H1 (cell line): ENCODE measurements around the gene IGFBP6. TPM values are rescaled to one million over a fixed set of nuclear protein-coding genes. Genes with fewer than 3 reads are reported as not detected.

Source experiments
- CHD1 ChIP-seq: IDR thresholded peaks from 2 replicates; pipeline ENCODE4 v1.6.1; 2012; ENCODE audit warnings: low read depth, low read length, improper control_type of control experiment
- CTBP2 ChIP-seq: IDR thresholded peaks from 2 replicates; pipeline ENCODE4 v1.7.0; 2011; ENCODE audit warnings: borderline replicate concordance, mild to moderate bottlenecking, moderate library complexity, mixed read lengths, low read length; ENCODE audit not compliant: insufficient read depth, insufficient read length
- EGR1 ChIP-seq: IDR thresholded peaks from 2 replicates; pipeline ENCODE4 v1.6.1; 2011; ENCODE audit warnings: low read depth, low read length, borderline replicate concordance
- KDM1A ChIP-seq: fragments of 200-600, 300-600 bp; sonication (generic); IDR thresholded peaks from 2 replicates; pipeline ENCODE4 v1.7.1; 2016; ENCODE audit warnings: mild to moderate bottlenecking, low read length, borderline replicate concordance
- SIRT6 ChIP-seq: IDR thresholded peaks from one replicate; pipeline ENCODE4 v1.7.1; 2012; ENCODE audit warnings: low read length, inconsistent platforms
- TAF7 ChIP-seq: optimal IDR thresholded peaks from 2 replicates; pipeline ENCODE3; 2011; ENCODE audit warnings: low read depth, mild to moderate bottlenecking, inconsistent platforms, low read length, moderate library complexity, borderline replicate concordance
- ZNF274 ChIP-seq: IDR thresholded peaks from 2 replicates; pipeline ENCODE4 v1.7.0; 2012; ENCODE audit warnings: low read length, borderline replicate concordance; ENCODE audit errors: extremely low read depth
- polyA plus RNA-seq, 7 experiments: library from polyadenylated mRNA; depleted of rRNA in 3 of 7; stranded (reverse) in 5 of 7; unstranded in 2 of 7; fragments of >200 nt in 5 of 7; fragments of 200-250 nt in 2 of 7; gene quantifications; 1 replicate in 5 of 7; 2 replicates in 1 of 7; 4 replicates in 1 of 7; pipeline versions ENCODE4 v1.2.1 to v1.2.3, GENCODE V29; 2011 to 2013; ENCODE audit warnings: missing spikeins in 2 of 7, mixed read lengths in 2 of 7
- total RNA-seq: library from RNA; stranded (reverse); fragmentation: NEBNext Ultra II Directional; extraction: Animal tissue kit (Norgen Biotek cat#: 25700); gene quantifications from 2 replicates; pipeline ENCODE4 v1.2.1, GENCODE V29; 2021

The IGFBP6 gene
- total and polyA plus RNA-seq, 2 of the 8 experiments (the other 6 are each of a cell fraction or from before 2014, with no cell fraction given): 13.7 to 14.7 TPM

GRCh38 chr12:53147181-53147580 lies 49.7 kb downstream of the IGFBP6 start (continued):
- no peak for TF ChIP-seq CTBP2
- no peak for TF ChIP-seq KDM1A
- TF ChIP-seq SIRT6: no peak
- no peak for TF ChIP-seq CHD1
- TF ChIP-seq TAF7: no peak
- no peak for TF ChIP-seq ZNF274
- TF ChIP-seq EGR1: no peak
